Ovary (tissue), 3 donors: Measurements from ENCODE around the gene PTGR2.

Experiments used
- CTCF ChIP-seq, 3 donors: fragments of 450-650 bp in 2 of 3; fragments of 200-600 bp in 1 of 3; IDR thresholded peaks; one replicate each; pipeline versions ENCODE4 v1.5.1 to v1.8.0; 2016 to 2022; ENCODE audit warnings: antibody characterized with exemption in 3 of 3, mild to moderate bottlenecking in 1 of 3
- EP300 ChIP-seq: sonication (generic); formaldehyde crosslinking; IDR thresholded peaks from one replicate; pipeline ENCODE4 v1.6.1; 2017; ENCODE audit warnings: antibody characterized with exemption
- POLR2A ChIP-seq: fragments of 450-650 bp; IDR thresholded peaks from one replicate; pipeline ENCODE4 v1.6.1; 2017; ENCODE audit warnings: antibody characterized with exemption, mild to moderate bottlenecking, moderate library complexity
- donor health status: DM: no; HTN: no; CAD: no.

GRCh38 chr14:73811164-73811503, 40.5 kb upstream of the PTGR2 start:
- no peak for TF ChIP-seq CTCF (IDR thresholded peaks at IDR 0.05)
- TF ChIP-seq POLR2A, result no peak
- TF ChIP-seq EP300, result no peak
